ENCODE results near the gene THRA.

Gene THRA

GRCh38 chr17:40023590-40024292 is 39.0 kb upstream of the THRA start:
- DNase-seq (ENCODE audit: low read depth) = no peak
- TF ChIP-seq CTCF (IDR thresholded peaks at IDR 0.05; ENCODE audit: control insufficient read depth, extremely low read depth, insufficient read depth) = no peak
- no peak overlapping the region for H3K4me3 ChIP-seq (ENCODE audit: low read depth, low read length)

GRCh38 chr17:40024901-40025300 is 37.9 kb upstream of the THRA start:
- TF ChIP-seq CTCF (IDR thresholded peaks at IDR 0.05; ENCODE audit: control insufficient read depth, extremely low read depth, insufficient read depth) = no peak
- H3K4me3 ChIP-seq (ENCODE audit: low read depth, low read length) = no peak overlapping the region
- DNase-seq (ENCODE audit: low read depth) = no peak

- TF ChIP-seq CTCF (IDR thresholded peaks at IDR 0.05; ENCODE audit: control insufficient read depth, extremely low read depth, insufficient read depth) = no peak
- no peak for DNase-seq (ENCODE audit: low read depth)
Measured at GRCh38 chr17:40025559-40025958, 37.2 kb upstream of the THRA start.

GRCh38 chr17:40025991-40026815 is 36.6 kb upstream of the THRA start:
- no peak for DNase-seq (ENCODE audit: low read depth)
- no peak overlapping the region for H3K4me3 ChIP-seq (ENCODE audit: low read depth, low read length)
- no peak for TF ChIP-seq CTCF (IDR thresholded peaks at IDR 0.05; ENCODE audit: control insufficient read depth, extremely low read depth, insufficient read depth)

More at GRCh38 chr17:40025559-40025958, 37.2 kb upstream of the THRA start:
- H3K4me3 ChIP-seq (ENCODE audit: low read depth, low read length) = no peak overlapping the region

GRCh38 chr17:40026816-40027613 is 35.8 kb upstream of the THRA start:
- peak; percentile 88 for TF ChIP-seq CTCF (IDR thresholded peaks at IDR 0.05; ENCODE audit: control insufficient read depth, extremely low read depth, insufficient read depth)
- no peak overlapping the region for H3K4me3 ChIP-seq (ENCODE audit: low read depth, low read length)
- peak; percentile 33 for DNase-seq (ENCODE audit: low read depth)

- DNase-seq (ENCODE audit: low read depth) = no peak
- H3K4me3 ChIP-seq (ENCODE audit: low read depth, low read length) = no peak overlapping the region
- TF ChIP-seq CTCF (IDR thresholded peaks at IDR 0.05; ENCODE audit: control insufficient read depth, extremely low read depth, insufficient read depth) = no peak
Measured at GRCh38 chr17:40027614-40028012, 35.2 kb upstream of the THRA start.

All from LNCaP clone FGC (cell line).